Peyer's patch (tissue), 4 donors: ENCODE results near the gene RITA1. TPM values are rescaled to one million over a fixed set of nuclear protein-coding genes. Genes with fewer than 3 reads are reported as not detected.

ENCODE experiments used
- DNase-seq, 3 donors: peaks; one replicate each; pipeline ENCODE4 v3.0.0-alpha.2; 2017 to 2019
- H3K27ac ChIP-seq, 4 donors: fragments of 200-600 bp; sonication (generic); one replicate each; pipeline ENCODE4 v1.5.1; 2016 to 2019
- H3K27me3 ChIP-seq, 2 donors: fragments of 200-600 bp; sonication (generic); one replicate each; pipeline ENCODE4 v1.5.1; 2019
- H3K36me3 ChIP-seq, 3 donors: fragments of 200-600 bp; sonication (generic); one replicate each; pipeline ENCODE4 v1.5.1; 2016 to 2019
- H3K4me1 ChIP-seq, 4 donors: fragments of 200-600 bp; sonication (generic); one replicate each; pipeline ENCODE4 v1.5.1; 2016 to 2019
- H3K4me3 ChIP-seq, 4 donors: fragments of 200-600 bp; sonication (generic); 1 replicate in 3 of 4; 2 replicates in 1 of 4; pipeline ENCODE4 v1.5.1; 2016 to 2019; ENCODE audit warnings: mild to moderate bottlenecking in 1 of 4
- H3K9me3 ChIP-seq, 4 donors: fragments of 200-600 bp; sonication (generic); one replicate each; pipeline ENCODE4 v1.5.1; 2016 to 2019; ENCODE audit warnings: mild to moderate bottlenecking in 1 of 4
- POLR2A ChIP-seq, 2 donors: fragments of 450-650 bp; IDR thresholded peaks; one replicate each; pipeline ENCODE4 v1.5.1; 2017; ENCODE audit warnings: antibody characterized with exemption in 2 of 2, mild to moderate bottlenecking in 2 of 2, moderate library complexity in 2 of 2
- total RNA-seq, 4 donors: library from RNA; depleted of rRNA; stranded (reverse); fragments of >200 nt; gene quantifications; one replicate each; pipeline ENCODE4 v1.1.0, GENCODE V29; 2016
- TF ChIP-seq, protein P1 (sequence below), 6 experiments: fragments of 450-650 bp in 4 of 6; fragments of 200-600 bp in 2 of 6; sonication (generic) in 1 of 6; IDR thresholded peaks; one replicate each; pipeline ENCODE4 v1.5.1; 2017 to 2019; ENCODE audit warnings: antibody characterized with exemption in 6 of 6, mild to moderate bottlenecking in 3 of 6, moderate library complexity in 1 of 6

RITA1 gene
- total RNA-seq, 4 donors from 2014 or later: 5.0 to 36.6 (median 33.4) TPM

DNA sequence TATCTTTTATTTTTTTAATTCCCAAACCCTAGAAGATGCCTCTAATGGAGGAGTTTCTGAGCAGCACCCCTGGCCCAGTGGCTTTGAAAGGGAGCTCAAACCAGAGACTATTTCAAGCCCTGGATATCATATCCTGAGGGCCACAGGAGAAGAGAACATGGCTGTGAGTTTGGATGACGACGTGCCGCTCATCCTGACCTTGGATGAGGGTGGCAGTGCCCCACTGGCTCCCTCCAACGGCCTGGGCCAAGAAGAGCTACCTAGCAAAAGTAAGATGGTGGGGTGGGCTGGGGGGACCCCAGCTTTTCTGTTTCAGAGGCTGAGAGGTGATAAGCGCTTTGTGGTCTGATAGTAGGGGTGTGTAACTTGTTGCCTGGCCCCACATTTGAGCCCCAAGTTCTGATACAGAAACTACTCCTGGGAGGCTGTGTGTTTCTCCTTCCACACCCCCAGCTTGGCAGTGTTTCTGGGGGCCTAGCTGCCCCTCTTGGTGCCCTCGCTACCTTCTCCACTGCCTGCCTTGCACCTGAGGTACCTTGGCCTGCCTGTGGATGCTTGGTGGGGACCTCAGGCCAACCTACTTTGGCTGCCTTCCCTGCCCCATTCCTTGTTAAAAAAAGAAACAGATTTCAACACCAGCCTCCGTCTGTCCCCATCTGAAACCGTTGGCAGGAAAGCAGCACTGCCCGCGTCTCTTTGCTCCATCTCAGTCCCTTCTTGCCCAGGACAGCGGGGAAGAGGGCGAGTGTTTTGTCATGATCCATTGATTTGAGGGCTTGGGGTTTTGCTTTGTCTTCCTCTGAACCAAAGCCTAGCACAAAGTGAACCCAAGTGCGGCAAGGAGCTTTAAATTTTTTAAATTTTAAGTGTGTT lies 41.4 kb downstream of the RITA1 start:
- Histone ChIP-seq H3K4me1 (peaks cover 0 to 54% (median 23%) of the 10 kb centered on the region in 4 donors), H3K9me3 (no peaks in the 10 kb centered on the region), H3K4me3 (no peak overlapping the region), H3K27me3 (no peaks in the 10 kb centered on the region), H3K27ac (no peak overlapping the region), H3K36me3 (peaks cover 0 to 47% (median 0%) of the 10 kb centered on the region in 3 donors)
- no peak for DNase-seq
- TF ChIP-seq, protein P1, sequence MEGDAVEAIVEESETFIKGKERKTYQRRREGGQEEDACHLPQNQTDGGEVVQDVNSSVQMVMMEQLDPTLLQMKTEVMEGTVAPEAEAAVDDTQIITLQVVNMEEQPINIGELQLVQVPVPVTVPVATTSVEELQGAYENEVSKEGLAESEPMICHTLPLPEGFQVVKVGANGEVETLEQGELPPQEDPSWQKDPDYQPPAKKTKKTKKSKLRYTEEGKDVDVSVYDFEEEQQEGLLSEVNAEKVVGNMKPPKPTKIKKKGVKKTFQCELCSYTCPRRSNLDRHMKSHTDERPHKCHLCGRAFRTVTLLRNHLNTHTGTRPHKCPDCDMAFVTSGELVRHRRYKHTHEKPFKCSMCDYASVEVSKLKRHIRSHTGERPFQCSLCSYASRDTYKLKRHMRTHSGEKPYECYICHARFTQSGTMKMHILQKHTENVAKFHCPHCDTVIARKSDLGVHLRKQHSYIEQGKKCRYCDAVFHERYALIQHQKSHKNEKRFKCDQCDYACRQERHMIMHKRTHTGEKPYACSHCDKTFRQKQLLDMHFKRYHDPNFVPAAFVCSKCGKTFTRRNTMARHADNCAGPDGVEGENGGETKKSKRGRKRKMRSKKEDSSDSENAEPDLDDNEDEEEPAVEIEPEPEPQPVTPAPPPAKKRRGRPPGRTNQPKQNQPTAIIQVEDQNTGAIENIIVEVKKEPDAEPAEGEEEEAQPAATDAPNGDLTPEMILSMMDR (IDR thresholded peaks at IDR 0.05): no peak
- no peak for TF ChIP-seq POLR2A (IDR thresholded peaks at IDR 0.05)

- Histone ChIP-seq H3K4me3 (no peak overlapping the region), H3K4me1 (peaks cover 0 to 56% (median 25%) of the 10 kb centered on the region in 4 donors), H3K9me3 (no peaks in the 10 kb centered on the region), H3K27me3 (no peaks in the 10 kb centered on the region), H3K27ac (no peak overlapping the region), H3K36me3 (peaks cover 0 to 56% (median 0%) of the 10 kb centered on the region in 3 donors)
- TF ChIP-seq POLR2A (IDR thresholded peaks at IDR 0.05): no peak
- TF ChIP-seq, protein P1 (IDR thresholded peaks at IDR 0.05): no peak
- no peak for DNase-seq
Measured at GRCh38 chr12:113227686-113228391, 42.3 kb downstream of the RITA1 start.

GRCh38 chr12:113228394-113229028 lies 43.0 kb downstream of the RITA1 start:
- peaks cover 0 to 62% (median 0%) of the 10 kb centered on the region in 3 donors for H3K36me3 ChIP-seq
- peaks cover 0 to 60% (median 26%) of the 10 kb centered on the region in 4 donors for H3K4me1 ChIP-seq
- DNase-seq: no peak
- TF ChIP-seq POLR2A (IDR thresholded peaks at IDR 0.05): no peak
- TF ChIP-seq, protein P1 (IDR thresholded peaks at IDR 0.05): no peak
- H3K27ac ChIP-seq: peak overlapping the region in 2 of 4 donors; percentile 73
- no peaks in the 10 kb centered on the region for H3K9me3 ChIP-seq
- no peak overlapping the region for H3K4me3 ChIP-seq
- H3K27me3 ChIP-seq: no peaks in the 10 kb centered on the region

DNA sequence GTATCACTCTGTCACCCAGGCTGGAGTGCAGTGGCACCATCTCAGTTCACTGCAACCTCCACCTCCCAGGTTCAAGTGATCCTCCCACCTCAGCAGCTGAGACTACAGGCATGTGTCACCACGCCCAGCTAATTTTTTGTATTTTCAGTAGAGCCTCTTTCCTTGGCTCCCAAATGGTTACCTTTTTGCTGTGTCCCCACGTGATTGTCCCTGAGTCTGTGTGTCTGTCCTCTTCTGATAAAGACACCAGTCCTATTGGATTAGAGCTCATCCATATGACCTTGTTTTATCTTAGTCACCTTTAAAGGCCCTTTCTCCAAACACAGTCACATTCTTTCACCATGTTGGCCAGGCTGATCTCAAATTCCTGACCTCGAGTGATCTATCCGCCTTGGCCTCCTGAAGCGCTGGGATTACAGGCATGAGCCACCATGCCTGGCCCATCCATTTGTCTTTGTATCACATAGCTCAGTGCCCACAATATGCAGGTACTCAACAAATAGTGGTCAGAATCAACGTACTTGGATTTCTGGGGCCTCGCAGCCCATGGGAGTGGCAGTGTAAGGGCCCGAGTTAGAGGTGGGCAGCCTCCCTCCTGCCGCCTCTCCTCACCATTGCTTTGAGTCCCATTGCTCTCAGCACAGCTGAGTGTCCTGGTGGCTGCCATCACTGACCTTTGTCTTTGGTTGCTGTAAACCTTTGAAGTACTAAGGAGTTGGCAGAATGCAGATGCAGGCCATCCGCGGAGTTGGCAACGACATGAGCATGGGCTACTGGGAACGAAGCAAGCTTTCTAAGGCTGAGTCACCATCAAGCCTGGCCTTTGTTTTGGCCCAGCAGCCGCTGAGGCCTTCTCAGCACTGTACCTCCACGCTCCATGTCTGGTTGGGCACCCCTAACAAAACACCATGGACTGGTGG lies 45.1 kb downstream of the RITA1 start:
- H3K4me3 ChIP-seq: no peak overlapping the region
- no peaks in the 10 kb centered on the region for H3K27me3 ChIP-seq
- H3K27ac ChIP-seq: peak overlapping the region in 3 of 4 donors; percentile 7 to 73 (median 35)
- peaks cover 0 to 73% (median 0%) of the 10 kb centered on the region in 3 donors for H3K36me3 ChIP-seq
- no peak for TF ChIP-seq POLR2A (IDR thresholded peaks at IDR 0.05)
- TF ChIP-seq, protein P1 (IDR thresholded peaks at IDR 0.05): no peak
- peaks cover 0 to 54% (median 22%) of the 10 kb centered on the region in 4 donors for H3K4me1 ChIP-seq
- peak in 1 of 3 donors; percentile 69 for DNase-seq
- H3K9me3 ChIP-seq: no peaks in the 10 kb centered on the region
